Measurements from ENCODE around the gene MAN2B1. TPM values are rescaled to one million over a fixed set of nuclear protein-coding genes. Genes with fewer than 3 reads are reported as not detected.

Gene MAN2B1
- total and polyA plus RNA-seq, 4 donors: 38.7 to 160 (median 105) TPM

DNA sequence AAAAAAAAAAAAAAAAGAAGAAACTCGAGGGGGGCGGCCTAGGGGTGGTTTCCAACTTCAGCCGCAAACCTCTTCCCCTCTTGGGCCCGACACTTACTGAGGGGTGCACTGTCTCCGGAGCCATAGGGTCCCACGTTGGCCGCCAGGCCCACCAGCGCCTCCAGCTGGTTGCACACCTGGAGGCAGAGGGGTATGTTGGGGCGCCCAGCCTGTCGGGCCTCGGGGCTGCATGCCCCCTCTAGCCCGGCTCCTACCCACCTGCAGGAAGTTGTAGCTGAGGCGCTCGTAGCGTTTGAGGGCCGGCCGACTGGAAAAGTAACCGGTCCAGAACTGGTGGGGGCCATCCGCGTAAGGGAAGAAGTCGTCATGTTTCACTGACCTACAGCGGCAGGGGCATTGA lies 8.6 kb downstream of the MAN2B1 start:
- ATAC-seq (ENCODE audit: insufficient read depth, low FRiP score) (no peak), DNase-seq (no peak)
- Histone ChIP-seq H3K36me3 (ENCODE audit: control insufficient read depth in 4 of 4, insufficient read depth in 4 of 4, low read length in 4 of 4) (peaks cover 13 to 40% (median 16%) of the 10 kb centered on the region in 4 donors), H3K9me3 (ENCODE audit: control insufficient read depth in 4 of 4, insufficient read depth in 3 of 4, low read length in 3 of 4) (no peaks in the 10 kb centered on the region), H3K4me1 (ENCODE audit: control insufficient read depth in 5 of 5, insufficient read depth in 5 of 5, low read length in 5 of 5) (no peaks in the 10 kb centered on the region), H3K27ac (ENCODE audit: low read depth in 1 of 2, low read length in 1 of 2) (no peak overlapping the region), H3K9ac (ENCODE audit: insufficient read depth in 1 of 2, low read length in 2 of 2) (no peak overlapping the region), H3K27me3 (ENCODE audit: control insufficient read depth in 3 of 3, insufficient read depth in 3 of 3, low read length in 2 of 3) (no peaks in the 10 kb centered on the region), H3K4me3 (no peak overlapping the region)
- TF ChIP-seq CTCF (IDR thresholded peaks at IDR 0.05; ENCODE audit: control extremely low read depth, extremely low read depth): no peak
- WGBS, 2 donors: 95 to 97% methylated on average over 20 to 22 of the region's 22 CpGs

DNA sequence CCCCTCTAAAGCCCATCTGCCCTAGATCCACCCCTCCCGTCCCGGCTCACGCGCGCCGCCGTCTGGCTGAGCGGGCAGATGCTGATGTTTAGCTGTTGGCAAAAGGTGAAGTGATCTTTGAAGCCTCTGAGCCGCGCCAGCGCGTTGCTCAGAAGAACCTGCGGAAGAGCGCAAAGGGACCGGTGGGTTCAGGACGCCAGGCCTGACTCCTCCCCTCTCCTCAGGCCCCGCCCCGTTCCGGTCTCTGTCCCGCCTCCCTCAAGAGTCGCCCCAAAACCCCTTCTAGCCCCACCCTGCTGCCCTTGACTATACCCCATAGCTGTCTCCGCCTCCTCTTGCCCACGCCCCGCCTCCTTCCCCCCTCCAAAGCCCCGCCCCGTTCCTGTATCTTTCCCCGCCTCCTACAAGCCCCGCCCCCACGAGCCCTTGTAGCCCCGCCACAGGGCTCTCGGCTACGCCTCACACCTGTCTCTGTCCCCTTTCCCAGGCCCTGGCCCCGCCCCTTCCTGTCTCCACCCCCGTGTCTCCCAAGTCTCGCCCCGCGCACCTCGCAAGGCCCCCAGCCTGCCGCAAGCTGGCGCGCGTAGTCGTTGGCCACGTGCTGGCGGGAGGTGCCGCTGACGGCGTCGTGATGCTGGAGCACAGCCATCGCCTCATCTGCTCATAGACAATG lies 9.5 kb downstream of the MAN2B1 start:
- Histone ChIP-seq H3K4me3 (no peak overlapping the region), H3K36me3 (ENCODE audit: control insufficient read depth in 4 of 4, insufficient read depth in 4 of 4, low read length in 4 of 4) (peaks cover 13 to 42% (median 16%) of the 10 kb centered on the region in 4 donors), H3K27me3 (ENCODE audit: control insufficient read depth in 3 of 3, insufficient read depth in 3 of 3, low read length in 2 of 3) (no peaks in the 10 kb centered on the region), H3K27ac (ENCODE audit: low read depth in 1 of 2, low read length in 1 of 2) (no peak overlapping the region), H3K9ac (ENCODE audit: insufficient read depth in 1 of 2, low read length in 2 of 2) (no peak overlapping the region), H3K9me3 (ENCODE audit: control insufficient read depth in 4 of 4, insufficient read depth in 3 of 4, low read length in 3 of 4) (no peaks in the 10 kb centered on the region), H3K4me1 (ENCODE audit: control insufficient read depth in 5 of 5, insufficient read depth in 5 of 5, low read length in 5 of 5) (no peaks in the 10 kb centered on the region)
- TF ChIP-seq CTCF (IDR thresholded peaks at IDR 0.05; ENCODE audit: control extremely low read depth, extremely low read depth): no peak
- DNase-seq: no peak
- no peak for ATAC-seq (ENCODE audit: insufficient read depth, low FRiP score)
- 81 to 88% methylated on average over 46 to 50 of the region's 50 CpGs for WGBS, 2 donors

DNA sequence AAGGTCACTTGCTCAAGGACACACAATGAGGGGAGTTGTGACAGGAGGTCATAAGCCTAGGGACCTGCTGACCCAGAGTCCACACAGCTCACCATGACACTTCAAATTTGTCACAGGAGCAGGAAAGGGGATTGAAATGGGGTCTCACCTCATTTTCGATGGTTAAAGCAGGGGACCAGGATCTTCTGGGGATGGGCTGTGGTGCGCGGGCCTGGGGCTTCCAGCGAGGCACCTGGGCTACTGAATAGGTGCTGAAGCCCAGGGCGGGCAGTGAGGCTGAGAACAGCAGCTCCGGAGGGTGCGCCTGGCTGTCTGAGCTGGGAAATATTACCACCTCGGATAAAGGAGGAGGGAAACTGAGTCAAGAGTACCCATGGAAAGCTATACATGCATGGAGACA lies 11.0 kb downstream of the MAN2B1 start:
- H3K4me3 ChIP-seq: no peak overlapping the region
- no peak for DNase-seq
- ATAC-seq (ENCODE audit: insufficient read depth, low FRiP score): no peak
- H3K9me3 ChIP-seq (ENCODE audit: control insufficient read depth in 4 of 4, insufficient read depth in 3 of 4, low read length in 3 of 4): no peaks in the 10 kb centered on the region
- H3K36me3 ChIP-seq (ENCODE audit: control insufficient read depth in 4 of 4, insufficient read depth in 4 of 4, low read length in 4 of 4): peaks cover 9 to 40% (median 11%) of the 10 kb centered on the region in 4 donors
- no peaks in the 10 kb centered on the region for H3K4me1 ChIP-seq (ENCODE audit: control insufficient read depth in 5 of 5, insufficient read depth in 5 of 5, low read length in 5 of 5)
- no peaks in the 10 kb centered on the region for H3K27me3 ChIP-seq (ENCODE audit: control insufficient read depth in 3 of 3, insufficient read depth in 3 of 3, low read length in 2 of 3)
- no peak overlapping the region for H3K9ac ChIP-seq (ENCODE audit: insufficient read depth in 1 of 2, low read length in 2 of 2)
- TF ChIP-seq CTCF (IDR thresholded peaks at IDR 0.05; ENCODE audit: control extremely low read depth, extremely low read depth): no peak
- 95 to 98% methylated on average over 8 of the region's 8 CpGs for WGBS, 2 donors
- no peak overlapping the region for H3K27ac ChIP-seq (ENCODE audit: low read depth in 1 of 2, low read length in 1 of 2)

GRCh38 chr19:12652219-12652618 lies 14.3 kb downstream of the MAN2B1 start:
- no peak for TF ChIP-seq CTCF (IDR thresholded peaks at IDR 0.05; ENCODE audit: control extremely low read depth, extremely low read depth)
- WGBS, 2 donors: 90 to 93% methylated on average over 6 of the region's 6 CpGs

More at GRCh38 chr19:12652219-12652618, 14.3 kb downstream of the MAN2B1 start:
- no peak overlapping the region for H3K27ac ChIP-seq (ENCODE audit: low read depth in 1 of 2, low read length in 1 of 2)
- H3K27me3 ChIP-seq (ENCODE audit: control insufficient read depth in 3 of 3, insufficient read depth in 3 of 3, low read length in 2 of 3): no peaks in the 10 kb centered on the region
- DNase-seq: no peak
- ATAC-seq (ENCODE audit: insufficient read depth, low FRiP score): no peak
- no peaks in the 10 kb centered on the region for H3K9me3 ChIP-seq (ENCODE audit: control insufficient read depth in 4 of 4, insufficient read depth in 3 of 4, low read length in 3 of 4)
- H3K4me1 ChIP-seq (ENCODE audit: control insufficient read depth in 5 of 5, insufficient read depth in 5 of 5, low read length in 5 of 5): peaks cover 0 to 5% (median 0%) of the 10 kb centered on the region in 5 donors
- peaks cover 6 to 28% (median 9%) of the 10 kb centered on the region in 4 donors for H3K36me3 ChIP-seq (ENCODE audit: control insufficient read depth in 4 of 4, insufficient read depth in 4 of 4, low read length in 4 of 4)
- H3K4me3 ChIP-seq: no peak overlapping the region
- no peak overlapping the region for H3K9ac ChIP-seq (ENCODE audit: insufficient read depth in 1 of 2, low read length in 2 of 2)

All from lung (tissue), 12 donors.